ENCODE results near the gene POMGNT2. TPM values are rescaled to one million over a fixed set of nuclear protein-coding genes. Genes with fewer than 3 reads are reported as not detected.

The POMGNT2 gene
- total and polyA plus RNA-seq, 2 of the 8 experiments (the other 6 are each of a cell fraction or from before 2014, with no cell fraction given) = 13.6 to 35.7 TPM

DNA sequence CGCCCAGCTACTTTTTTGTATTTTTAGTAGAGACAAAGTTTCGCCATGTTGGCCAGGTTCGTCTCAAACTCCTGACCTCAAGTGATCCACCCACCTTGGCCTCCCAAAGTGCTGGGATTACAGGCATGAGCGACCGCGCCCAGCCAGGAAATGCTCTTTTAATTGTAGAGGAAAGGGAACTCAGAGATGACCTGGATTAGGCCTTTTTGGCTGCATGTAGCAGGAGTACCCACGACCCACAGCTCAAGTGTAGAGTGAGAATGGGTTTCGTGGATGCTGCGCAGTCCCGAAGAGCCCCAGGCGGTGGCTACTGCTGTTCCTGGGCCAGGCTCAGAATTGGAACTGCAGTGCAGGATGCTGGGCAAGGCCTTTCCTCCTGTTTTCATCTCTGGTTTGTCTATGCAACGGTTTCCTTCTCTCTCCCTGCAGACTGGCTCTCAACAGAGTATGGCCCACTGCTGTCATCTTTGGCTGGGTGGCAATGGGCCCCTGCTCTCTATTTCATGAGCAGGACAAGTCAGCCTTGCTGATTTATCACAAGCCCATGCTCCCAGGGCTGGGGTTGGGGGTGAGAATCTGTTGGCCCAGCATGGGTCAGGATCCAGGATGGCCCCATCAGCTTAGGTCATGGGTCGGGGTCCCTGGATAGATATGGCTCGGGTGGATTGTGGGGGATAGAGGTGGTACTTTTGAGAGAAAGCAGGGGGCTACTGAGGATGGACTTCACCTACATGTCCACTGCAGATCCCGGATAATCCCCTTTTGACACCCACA is 75.5 kb downstream of the POMGNT2 start:
- H3K27ac ChIP-seq (ENCODE audit: low read depth, low read length) = no peak overlapping the region
- H3K79me1 ChIP-seq (ENCODE audit: low read depth, low read length) = no peaks in the 10 kb centered on the region
- H4K8ac ChIP-seq (ENCODE audit: extremely low read depth, insufficient read depth, low read length) = no peak overlapping the region
- H2BK12ac ChIP-seq (ENCODE audit: low read depth, low read length) = no peak overlapping the region
- H3K4me1 ChIP-seq (replicated peaks in 1 of 4; ENCODE audit: control insufficient read depth in 3 of 4, insufficient read depth in 4 of 4, low read length in 3 of 4) = peaks cover 0 to 4% (median 2%) of the 10 kb centered on the region in 4 experiments; a peak in 2 of 7 replicates
- H3K4me3 ChIP-seq (ENCODE audit: extremely low read depth in 1 of 4, insufficient read depth in 2 of 4, low read depth in 3 of 4, low read length in 4 of 4) = no peak overlapping the region
- no peak overlapping the region for H3K4ac ChIP-seq (replicated peaks; ENCODE audit: insufficient read length, low read depth, low read length)
- no peak for TF ChIP-seq KDM1A (IDR thresholded peaks at IDR 0.05; ENCODE audit: borderline replicate concordance, low read length)
- no peak for TF ChIP-seq MAFK (IDR thresholded peaks at IDR 0.05; ENCODE audit: low read depth, low read length)
- no peak for TF ChIP-seq BCL11A (IDR thresholded peaks at IDR 0.05; ENCODE audit: low read depth in 2 of 2, low read length in 2 of 2)
- TF ChIP-seq GABPA (IDR thresholded peaks at IDR 0.05; ENCODE audit: borderline replicate concordance, insufficient read depth, low read length) = no peak
- TF ChIP-seq CBX8 (IDR thresholded peaks at IDR 0.05; ENCODE audit: borderline replicate concordance, low read depth, low read length) = no peak
- TF ChIP-seq EZH2 (IDR thresholded peaks at IDR 0.05; ENCODE audit: low read depth, low read length, severe bottlenecking) = no peak
- no peak for TF ChIP-seq CHD2 (IDR thresholded peaks at IDR 0.05; ENCODE audit: low read length)
- TF ChIP-seq SP1 (IDR thresholded peaks at IDR 0.05; ENCODE audit: low read depth, low read length) = no peak
- TF ChIP-seq BACH1 (IDR thresholded peaks at IDR 0.05; ENCODE audit: low read length) = no peak
- TF ChIP-seq TAF1 (IDR thresholded peaks at IDR 0.05; ENCODE audit: low read depth, low read length) = no peak
- TF ChIP-seq SIX5 (IDR thresholded peaks at IDR 0.05; ENCODE audit: low read depth, low read length) = no peak
- TF ChIP-seq RBBP5 (IDR thresholded peaks at IDR 0.05; ENCODE audit: borderline replicate concordance, low read depth, low read length) = no peak
- no peak for TF ChIP-seq BRCA1 (IDR thresholded peaks at IDR 0.05; ENCODE audit: low read depth, low read length)
- TF ChIP-seq CBX5 (IDR thresholded peaks at IDR 0.05; ENCODE audit: low read depth, low read length) = no peak
- H3K18ac ChIP-seq (ENCODE audit: extremely low read depth, low read length) = no peak overlapping the region
- ChIA-PET POLR2A (ENCODE audit: partially characterized antibody) (interaction anchor here (1.7 kb wide), 1 partner anchor 23 kb away, joined by 4 read pairs; no protein-coding TSS in a partner anchor), CTCF (ENCODE audit: partially characterized antibody) (interaction anchor here (0.6 to 1.5 kb wide), 4 partner anchors 9 to 126 kb away, joined by 3 to 5 read pairs (median 4); no protein-coding TSS in a partner anchor)
- DNase-seq (ENCODE audit: low read depth in 1 of 2, low spot score in 2 of 2) = no peak
- WGBS, 2 experiments (ENCODE audit: extremely low coverage in 1 of 2, insufficient coverage in 1 of 2, insufficient read length in 1 of 2, insufficient replicate concordance in 2 of 2, low coverage in 1 of 2, low lambda C conversion rate in 2 of 2, missing lambda C conversion rate in 1 of 2) = 91% methylated on average over 15 of the region's 15 CpGs; no CpG with 5 or more reads in 1 of the 2 experiments
- no peak overlapping the region for H2BK20ac ChIP-seq (ENCODE audit: low read length)
- H2AK5ac ChIP-seq (ENCODE audit: low read depth, low read length) = no peak overlapping the region
- H3K9me3 ChIP-seq (ENCODE audit: insufficient read depth in 2 of 2, low read depth in 1 of 2, low read length in 1 of 2) = no peaks in the 10 kb centered on the region
- peaks cover 0 to 1% of the 10 kb centered on the region in 2 experiments for H4K20me1 ChIP-seq (replicated peaks in 1 of 2; ENCODE audit: control insufficient read depth in 1 of 2, insufficient read depth in 2 of 2, low read length in 2 of 2)
- H3K14ac ChIP-seq (ENCODE audit: insufficient read length) = no peak overlapping the region
- no peak overlapping the region for H3K4me2 ChIP-seq (ENCODE audit: insufficient read depth in 1 of 2, low read depth in 2 of 2, low read length in 2 of 2)
- no peak overlapping the region for H2BK15ac ChIP-seq (ENCODE audit: low read length)
- H2AFZ ChIP-seq (ENCODE audit: low read length) = no peak overlapping the region
- no peak overlapping the region for H2BK5ac ChIP-seq (ENCODE audit: low read depth, low read length)
- H4K91ac ChIP-seq (replicated peaks; ENCODE audit: insufficient read length, low read length) = no peak overlapping the region
- no peaks in the 10 kb centered on the region for H3K23me2 ChIP-seq (ENCODE audit: low read depth, low read length)
- no peak overlapping the region for H3K56ac ChIP-seq (replicated peaks; ENCODE audit: insufficient read length, low read depth, low read length)
- no peaks in the 10 kb centered on the region for H3K79me2 ChIP-seq (ENCODE audit: control insufficient read depth in 1 of 2, insufficient read depth in 2 of 2, low read length in 2 of 2)
- H3K9ac ChIP-seq (replicated peaks in 1 of 4; ENCODE audit: extremely low read depth in 1 of 4, low read depth in 3 of 4, low read length in 3 of 4) = no peak overlapping the region
- no peak for FAIRE-seq
- H3K36me3 ChIP-seq (ENCODE audit: control insufficient read depth in 2 of 4, insufficient read depth in 4 of 4, low read length in 3 of 4) = no peaks in the 10 kb centered on the region
- H3K23ac ChIP-seq (ENCODE audit: insufficient read length) = no peak overlapping the region
- no peaks in the 10 kb centered on the region for H3K27me3 ChIP-seq (replicated peaks in 1 of 4; ENCODE audit: control insufficient read depth in 3 of 4, extremely low read depth in 1 of 4, insufficient read depth in 3 of 4, low read length in 3 of 4)
- no peak overlapping the region for H4K5ac ChIP-seq (ENCODE audit: insufficient read length, low read depth, low read length)
- H2BK120ac ChIP-seq (replicated peaks; ENCODE audit: low read depth, low read length) = no peak overlapping the region
